ENCODE measurements around the gene MCU.
"Not testable (repeated sequence)": the region's sequence is repeated elsewhere in the genome, so short reads cannot be mapped to it uniquely, and the experiment has no call there.

The MCU gene, protein sequence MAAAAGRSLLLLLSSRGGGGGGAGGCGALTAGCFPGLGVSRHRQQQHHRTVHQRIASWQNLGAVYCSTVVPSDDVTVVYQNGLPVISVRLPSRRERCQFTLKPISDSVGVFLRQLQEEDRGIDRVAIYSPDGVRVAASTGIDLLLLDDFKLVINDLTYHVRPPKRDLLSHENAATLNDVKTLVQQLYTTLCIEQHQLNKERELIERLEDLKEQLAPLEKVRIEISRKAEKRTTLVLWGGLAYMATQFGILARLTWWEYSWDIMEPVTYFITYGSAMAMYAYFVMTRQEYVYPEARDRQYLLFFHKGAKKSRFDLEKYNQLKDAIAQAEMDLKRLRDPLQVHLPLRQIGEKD

DNA sequence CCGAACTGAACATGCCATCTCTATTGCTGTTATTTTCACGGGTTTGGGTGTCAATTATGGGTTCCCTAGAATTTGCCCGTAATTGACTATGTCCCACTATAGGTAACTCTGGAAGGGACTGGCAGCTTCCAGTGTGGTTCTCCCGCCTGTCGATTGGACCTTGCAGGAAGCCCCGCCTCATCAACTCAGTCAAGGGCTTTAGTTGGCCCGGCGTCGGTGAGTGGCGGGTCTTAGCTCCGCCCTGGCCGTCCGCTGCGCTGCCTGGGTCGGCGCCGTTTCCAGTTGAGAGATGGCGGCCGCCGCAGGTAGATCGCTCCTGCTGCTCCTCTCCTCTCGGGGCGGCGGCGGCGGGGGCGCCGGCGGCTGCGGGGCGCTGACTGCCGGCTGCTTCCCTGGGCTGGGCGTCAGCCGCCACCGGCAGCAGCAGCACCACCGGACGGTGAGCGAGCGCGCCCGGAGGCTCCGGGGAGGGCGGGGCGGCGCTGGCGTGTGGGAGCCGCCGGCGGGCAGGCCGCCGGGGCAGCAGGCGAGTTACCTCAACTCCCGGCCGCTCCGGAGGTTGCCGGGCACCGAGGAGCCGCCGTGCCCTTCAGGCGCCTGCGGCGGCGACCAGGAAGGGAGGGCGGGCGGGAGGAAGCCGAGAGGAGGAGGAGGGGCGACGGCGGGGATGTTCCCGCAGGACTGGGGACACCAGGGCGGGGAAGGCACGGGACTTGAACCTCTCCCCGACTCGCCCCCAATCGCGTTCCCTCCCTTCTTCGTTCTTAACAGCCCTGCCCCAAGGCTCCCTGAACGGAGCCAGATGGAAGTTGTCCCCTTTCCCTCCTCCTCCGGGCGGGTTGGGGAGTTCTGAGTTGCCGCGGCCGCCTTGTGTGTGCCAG, at the start of gene MCU:
MCU (plus strand) TSS at position 281 of the 881 bp plus-strand sequence; CDS start at position 290, 9 bp downstream.
- peak; percentile 97 for DNase-seq (ENCODE audit: low read depth, low spot score)

DNA sequence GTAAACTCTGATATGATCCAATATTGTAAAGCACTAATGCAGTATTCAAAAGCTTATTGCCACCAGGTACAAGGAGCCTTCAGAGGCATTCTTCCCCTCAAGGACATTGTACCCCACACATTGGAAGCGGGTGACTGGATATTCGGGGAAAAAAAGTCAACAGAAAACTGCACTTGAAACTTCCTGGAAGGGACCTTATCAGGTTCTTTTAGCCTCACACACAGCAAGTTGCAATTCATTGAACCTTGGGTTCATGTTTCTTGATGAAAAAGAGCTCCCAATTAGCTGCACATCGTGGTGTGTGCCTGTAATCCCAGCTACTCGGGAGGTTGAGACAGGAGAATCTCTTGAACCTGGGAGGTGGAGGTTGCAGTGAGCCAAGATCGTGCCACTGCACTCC, 49.6 kb upstream of the MCU start:
- no peak for DNase-seq (ENCODE audit: low read depth, low spot score)

DNA sequence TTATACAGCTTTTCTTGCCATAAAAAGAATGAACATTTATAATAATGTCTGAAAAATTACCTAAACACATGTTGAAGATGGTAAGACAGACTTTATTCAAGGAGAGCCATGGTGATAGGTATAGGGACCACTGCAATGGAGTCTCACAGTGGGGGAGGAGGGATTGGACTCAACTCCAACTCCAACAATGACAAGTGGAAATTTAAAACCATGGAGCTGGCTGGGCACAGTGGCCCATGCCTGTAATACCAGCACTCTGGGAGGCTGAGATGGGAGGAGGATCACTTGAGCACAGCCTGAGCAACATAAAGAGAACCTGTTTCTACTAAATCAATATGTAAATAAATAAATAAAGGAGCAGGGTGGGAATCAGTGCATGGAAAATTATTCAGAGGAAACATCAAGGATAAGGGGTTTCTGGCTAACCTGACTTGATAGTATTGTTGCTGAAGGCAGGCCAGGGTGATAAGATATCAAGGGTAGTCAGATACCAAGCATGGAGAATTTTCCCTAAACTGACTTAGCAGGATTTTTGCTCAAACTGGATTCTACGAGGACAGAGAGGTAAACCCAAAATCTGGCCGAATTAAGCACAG, 46.6 kb upstream of the MCU start:
- DNase-seq (ENCODE audit: low read depth, low spot score) = no peak

DNA sequence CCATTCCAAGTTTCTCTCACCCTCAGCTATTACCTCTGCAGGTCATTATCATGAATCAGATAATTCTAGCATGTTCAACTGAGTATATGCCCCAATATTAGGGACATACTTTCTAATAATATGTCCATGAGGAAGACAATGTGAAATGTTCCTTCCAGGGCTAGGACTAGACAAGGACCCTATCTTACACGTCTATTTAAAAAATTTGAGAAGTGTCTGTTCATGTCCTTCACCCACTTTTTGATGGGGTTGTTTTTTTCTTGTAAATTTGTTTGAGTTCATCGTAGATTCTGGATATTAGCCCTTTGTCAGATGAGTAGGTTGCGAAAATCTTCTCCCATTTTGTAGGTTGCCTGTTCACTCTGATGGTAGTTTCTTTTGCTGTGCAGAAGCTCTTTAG, 45.0 kb upstream of the MCU start:
- DNase-seq (ENCODE audit: low read depth, low spot score) = not testable (repeated sequence)

DNA sequence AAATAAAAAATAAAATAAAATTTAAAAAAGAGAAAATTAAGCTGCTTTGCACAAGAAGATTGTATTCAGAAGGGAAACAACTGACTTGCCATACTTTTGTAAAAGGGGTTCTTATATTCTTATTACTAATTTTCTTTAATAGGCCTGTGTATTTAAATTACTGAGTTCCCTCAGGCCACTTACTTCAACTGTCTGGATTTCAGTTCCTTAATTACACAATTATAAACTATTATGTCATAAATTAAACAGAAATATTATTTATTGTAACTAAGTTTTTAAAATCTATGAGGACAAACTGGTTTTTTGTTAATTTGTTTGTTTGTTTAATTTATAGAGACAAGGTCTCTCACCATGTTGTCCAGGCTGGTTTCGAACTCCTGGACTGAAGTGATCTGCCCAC, 43.6 kb upstream of the MCU start:
- no peak for DNase-seq (ENCODE audit: low read depth, low spot score)

DNA sequence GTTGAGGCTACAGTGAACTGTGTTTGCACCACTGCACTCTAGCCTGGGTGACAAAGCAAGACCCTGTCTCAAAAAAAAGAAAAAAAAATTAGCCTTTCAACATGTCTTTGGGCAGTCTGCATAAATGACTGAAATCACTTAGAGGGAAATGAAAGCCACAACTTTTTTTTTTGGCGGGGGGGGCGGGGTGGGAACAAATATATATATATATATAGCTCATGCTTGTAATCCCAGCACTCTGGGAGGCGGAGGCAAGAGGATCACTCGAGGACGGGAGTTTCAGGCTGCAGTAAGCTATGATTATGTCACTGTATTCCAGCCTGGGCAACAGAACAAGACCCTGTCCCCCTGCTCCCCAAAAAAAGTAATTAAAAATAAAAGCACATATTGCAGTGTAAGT, 42.7 kb upstream of the MCU start:
- no peak for DNase-seq (ENCODE audit: low read depth, low spot score)

DNA sequence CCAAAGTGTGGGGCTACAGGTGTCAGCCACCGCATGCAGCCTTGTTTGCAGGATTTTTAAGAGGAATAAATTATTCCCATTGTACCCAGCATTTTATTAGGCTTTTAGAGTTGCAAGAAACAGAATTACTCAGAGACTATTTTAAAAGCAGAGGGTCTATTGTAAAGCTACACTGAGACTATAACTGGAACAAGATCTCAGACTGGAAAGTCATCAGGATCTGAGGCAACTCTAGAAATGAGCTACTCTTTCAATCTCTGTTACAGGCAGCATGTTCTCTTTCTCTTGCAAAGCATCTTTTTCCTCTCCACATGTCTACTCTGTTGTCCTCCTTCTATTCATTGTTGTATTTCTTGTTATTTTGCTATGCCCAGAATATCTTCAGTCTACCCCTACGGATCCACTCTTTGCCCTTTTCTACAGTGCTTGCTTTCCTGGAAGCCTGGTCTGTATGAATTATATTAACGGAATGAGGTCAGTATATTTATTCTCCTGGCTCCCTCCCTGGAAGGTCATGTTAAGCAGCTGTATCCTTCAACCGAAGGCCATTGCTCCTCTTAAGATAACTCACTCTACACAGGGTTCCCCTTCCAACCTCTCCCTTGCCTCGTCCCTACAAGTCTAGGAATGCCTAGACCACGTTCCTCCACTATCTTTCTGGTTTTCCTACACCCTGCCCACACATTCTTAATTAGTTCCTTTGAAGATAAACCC, 38.4 kb upstream of the MCU start:
- no peak for DNase-seq (ENCODE audit: low read depth, low spot score)

DNA sequence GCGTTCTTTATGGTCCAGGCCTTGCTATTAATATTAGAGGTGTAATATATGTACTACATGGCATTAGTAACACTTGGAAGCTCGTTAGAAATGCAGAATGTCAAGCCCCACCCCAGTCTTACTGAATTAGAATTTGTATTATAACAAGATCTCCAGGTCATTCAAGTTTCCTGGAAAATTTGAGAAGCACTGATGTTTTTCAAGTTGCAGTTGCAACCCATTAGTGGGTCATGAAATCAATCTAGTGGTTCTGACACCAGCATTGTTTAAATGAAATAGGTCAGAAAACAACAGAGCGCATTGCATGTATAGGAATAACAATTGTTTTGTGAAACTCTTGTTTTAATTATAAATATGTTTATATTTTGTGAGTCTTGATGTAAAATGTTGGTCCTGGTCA, 37.2 kb upstream of the MCU start:
- no peak for DNase-seq (ENCODE audit: low read depth, low spot score)

DNA sequence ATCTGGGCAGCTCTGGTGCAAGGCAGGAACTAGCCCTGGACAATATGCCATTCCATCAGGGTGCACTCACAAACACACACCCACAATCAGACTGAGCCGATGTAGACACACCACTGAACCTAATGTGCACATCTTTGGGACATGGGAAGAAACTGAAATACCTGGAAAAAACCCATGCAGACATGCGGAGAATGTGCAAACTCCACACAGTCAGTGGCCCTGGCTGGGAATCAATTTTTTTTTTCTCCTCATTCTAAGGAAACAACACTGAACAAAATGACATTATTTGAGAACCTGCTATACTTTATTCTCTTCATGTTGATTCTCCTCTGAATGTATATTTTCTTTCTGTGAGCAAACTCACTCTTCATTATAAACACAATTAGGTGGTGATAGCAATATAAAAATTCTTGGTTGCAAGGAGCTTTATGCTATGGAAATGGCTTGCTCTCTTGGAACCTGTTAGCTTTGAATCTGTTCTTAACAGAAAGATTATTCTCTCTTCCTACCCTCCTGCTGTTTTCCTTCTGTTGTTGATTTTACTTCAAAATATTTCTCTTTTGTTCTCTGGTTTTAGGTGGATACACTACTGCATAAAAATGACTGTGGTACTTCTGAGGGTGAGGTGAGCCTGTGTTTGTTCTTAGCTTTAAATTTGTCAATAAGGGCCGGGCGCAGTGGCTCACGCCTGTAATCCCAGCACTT, 33.1 kb upstream of the MCU start:
- DNase-seq (ENCODE audit: low read depth, low spot score) = no peak

DNA sequence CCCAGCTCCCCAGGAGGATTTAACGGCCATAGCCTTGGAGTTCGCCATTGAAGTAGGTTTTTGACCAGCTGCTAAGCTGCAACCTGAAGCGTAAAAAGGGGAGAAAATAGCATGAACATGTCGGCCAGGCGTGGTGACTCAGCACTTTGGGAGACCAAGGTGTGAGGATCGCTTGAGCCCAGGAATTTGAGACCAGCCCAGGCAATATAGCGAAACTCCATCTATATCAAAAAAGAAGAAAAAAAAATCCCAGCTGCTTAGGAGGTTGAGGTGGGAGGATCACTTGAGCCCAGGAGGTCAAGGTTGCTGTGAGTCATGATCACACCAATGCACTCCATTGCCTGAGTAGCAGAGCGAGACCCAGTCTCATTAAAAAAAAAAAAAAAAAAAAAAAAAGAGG, 32.2 kb upstream of the MCU start:
- no peak for DNase-seq (ENCODE audit: low read depth, low spot score)

DNA sequence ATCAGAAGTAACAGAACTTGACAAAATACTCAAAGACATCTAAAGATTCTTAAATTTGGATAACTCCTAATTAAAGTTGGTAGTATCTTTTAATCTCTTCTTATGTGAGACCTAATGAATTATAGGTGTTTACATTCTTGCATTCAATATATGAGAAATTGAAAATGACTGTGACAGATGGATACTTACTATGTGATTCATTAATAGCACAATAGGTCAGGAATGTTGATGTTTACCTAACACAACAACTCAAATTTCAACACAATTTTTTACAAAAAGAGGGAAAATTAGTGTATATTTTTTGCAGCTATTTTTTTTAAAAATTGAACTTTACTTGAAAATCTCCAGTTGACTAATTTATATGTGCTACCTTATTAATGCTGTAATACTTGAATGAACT, 31.7 kb upstream of the MCU start:
- no peak for DNase-seq (ENCODE audit: low read depth, low spot score)

DNA sequence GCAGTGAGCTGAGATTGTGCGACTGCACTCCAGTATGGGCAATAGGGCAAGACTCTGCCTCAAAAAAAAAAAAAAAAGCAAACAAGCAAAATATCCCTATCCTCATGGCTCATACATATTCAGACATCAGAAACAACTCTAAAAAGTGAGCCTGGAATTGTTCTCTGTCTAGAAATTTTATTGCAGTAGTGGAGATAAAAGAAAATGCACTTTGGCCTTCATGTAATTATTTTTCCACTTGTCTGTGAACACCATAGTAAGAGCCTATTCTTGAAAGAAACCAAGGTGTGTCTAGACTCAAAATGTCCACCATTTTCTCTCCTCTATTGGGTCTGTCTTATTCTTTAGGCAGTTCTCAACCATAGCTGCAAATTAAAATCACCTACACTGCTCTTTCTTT, 30.5 kb upstream of the MCU start:
- DNase-seq (ENCODE audit: low read depth, low spot score) = no peak

DNA sequence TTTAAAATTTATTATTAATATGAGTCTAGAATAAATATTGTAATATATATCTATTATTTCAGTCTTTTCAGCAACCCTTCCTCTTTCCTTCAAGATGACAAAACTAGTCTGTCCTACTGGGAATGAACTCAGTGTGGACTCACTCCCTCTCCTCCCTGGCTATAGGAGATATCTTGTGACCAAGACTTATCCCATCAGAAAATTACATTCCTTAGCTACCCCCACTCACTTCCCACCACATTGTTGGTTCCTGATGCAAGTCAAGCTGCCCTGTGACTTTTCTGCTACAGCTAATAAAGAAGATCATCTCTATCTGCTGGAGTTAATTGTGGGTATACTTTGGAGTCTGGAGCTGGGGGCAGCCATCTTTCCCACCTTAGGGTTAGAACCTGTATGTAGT, 28.0 kb upstream of the MCU start:
- no peak for DNase-seq (ENCODE audit: low read depth, low spot score)

DNA sequence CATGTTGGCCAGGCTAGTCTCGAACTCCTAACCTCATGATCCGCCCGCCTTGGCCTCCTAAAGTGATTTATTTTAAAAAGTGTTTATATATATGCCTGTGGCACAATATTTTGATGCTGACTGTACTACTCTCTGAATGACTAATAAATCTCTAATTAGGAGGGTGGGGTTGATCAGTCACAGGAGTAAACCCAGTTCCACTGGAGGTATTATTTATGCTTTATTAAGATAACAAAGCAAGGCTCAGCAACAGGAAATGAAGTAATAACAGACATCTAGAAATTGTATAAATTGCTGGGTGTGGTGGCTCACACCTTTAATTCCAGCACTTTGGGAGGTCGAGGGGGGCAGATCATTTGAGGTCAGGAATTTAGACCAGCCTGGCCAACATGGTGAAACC, 26.0 kb upstream of the MCU start:
- DNase-seq (ENCODE audit: low read depth, low spot score) = no peak

DNA sequence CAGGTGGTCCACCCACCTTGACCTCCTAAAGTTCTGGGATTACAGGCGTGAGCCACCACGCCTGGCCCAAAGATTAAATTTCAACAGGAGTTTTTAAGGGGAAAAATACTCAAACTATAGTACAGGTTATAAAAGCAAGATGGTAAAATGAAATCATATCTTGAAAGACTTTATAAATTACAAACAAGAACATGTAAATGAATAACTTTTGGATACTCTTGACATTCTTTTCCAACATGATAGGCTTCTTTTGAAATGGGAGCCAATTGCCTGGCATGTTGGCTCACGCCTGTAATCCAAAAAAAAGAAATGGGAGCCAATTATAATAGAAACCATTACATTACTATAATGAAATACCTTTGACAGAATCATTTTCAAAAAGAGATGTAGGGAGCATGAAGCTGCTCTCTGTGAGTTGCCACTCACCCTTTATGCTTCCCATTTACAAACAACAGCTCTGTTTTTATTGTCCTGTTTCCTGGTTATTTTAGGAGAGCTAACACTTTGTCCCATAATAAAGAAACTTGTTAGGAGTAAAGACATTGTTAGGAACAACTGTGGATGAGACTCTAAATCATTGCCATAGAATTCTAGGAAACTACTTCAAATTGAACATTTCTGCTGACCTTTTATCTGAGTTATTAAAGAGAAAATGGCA, 24.6 kb upstream of the MCU start:
- DNase-seq (ENCODE audit: low read depth, low spot score) = no peak

DNA sequence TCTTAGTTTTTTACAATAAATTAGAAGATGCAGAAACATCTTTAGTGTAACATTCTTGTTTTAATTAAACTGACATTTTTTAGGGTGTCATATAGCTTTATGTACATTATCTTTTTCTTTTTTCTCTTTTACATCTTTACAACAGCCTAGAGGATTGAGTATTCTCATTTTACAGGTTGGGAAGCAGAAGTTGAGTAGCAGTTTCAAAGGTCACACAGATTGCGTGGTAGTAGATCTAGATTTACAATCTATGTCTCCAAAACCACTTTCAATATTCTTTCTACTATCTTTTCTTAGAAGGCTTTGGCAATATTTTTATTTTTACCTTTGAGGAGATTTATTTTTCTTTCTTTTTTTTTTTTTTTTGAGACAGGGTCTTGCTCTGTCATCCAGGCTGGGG, 18.7 kb upstream of the MCU start:
- DNase-seq (ENCODE audit: low read depth, low spot score) = no peak

DNA sequence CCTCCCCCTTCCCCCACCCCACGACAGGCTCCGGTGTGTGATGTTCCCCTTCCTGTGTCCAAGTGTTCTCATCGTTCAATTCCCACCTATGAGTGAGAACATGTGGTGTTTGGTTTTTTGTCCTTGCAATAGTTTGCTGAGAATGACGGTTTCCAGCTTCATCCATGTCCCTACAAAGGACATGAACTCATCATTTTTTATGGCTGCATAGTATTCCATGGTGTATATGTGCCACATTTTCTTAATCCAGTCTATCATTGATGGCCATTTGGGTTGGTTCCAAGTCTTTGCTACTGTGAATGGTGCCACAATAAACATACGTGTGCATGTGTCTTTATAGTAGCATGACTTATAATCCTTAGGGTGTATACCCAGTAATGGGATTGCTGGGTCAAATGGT, 17.8 kb upstream of the MCU start:
- DNase-seq (ENCODE audit: low read depth, low spot score) = not testable (repeated sequence)

DNA sequence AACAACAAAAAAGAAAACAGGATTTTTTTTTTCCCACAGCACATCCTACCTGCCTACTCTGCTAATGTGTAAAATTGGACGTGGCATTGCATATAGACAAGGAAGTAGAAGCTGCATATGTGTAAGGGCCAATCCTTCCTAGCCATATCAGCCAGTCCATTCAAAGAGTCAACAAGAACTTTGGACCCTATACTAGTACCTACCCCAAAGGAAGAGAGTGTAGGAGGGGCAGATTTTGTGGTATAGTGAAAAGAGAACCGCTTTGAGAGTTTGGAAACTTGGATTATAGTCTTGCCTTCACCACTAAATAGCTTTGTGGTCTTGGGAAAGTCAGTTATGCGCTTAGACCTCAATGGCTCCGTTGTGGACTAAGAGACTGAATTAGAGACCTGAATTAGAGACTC, 12.1 kb upstream of the MCU start:
- no peak for DNase-seq (ENCODE audit: low read depth, low spot score)

DNA sequence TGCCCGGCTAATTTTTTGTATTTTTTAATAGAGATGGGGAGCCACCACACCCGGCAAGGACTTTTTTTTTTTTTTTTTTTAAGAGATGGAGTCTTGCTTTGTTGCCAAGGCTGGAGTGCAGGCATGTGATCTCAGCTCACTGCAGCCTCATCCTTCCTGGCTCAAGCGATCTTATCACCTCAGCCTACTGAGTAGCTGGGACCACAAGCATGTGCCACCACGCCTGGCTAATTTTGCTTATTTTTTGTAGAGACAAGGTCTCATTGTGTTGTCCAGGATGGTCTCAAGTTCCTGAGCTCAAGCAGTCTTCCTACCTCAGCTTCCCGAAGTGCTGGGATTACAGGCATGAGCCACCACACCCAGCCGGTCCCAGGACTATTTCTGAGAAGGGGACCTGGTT, 9.3 kb upstream of the MCU start:
- no peak for DNase-seq (ENCODE audit: low read depth, low spot score)

DNA sequence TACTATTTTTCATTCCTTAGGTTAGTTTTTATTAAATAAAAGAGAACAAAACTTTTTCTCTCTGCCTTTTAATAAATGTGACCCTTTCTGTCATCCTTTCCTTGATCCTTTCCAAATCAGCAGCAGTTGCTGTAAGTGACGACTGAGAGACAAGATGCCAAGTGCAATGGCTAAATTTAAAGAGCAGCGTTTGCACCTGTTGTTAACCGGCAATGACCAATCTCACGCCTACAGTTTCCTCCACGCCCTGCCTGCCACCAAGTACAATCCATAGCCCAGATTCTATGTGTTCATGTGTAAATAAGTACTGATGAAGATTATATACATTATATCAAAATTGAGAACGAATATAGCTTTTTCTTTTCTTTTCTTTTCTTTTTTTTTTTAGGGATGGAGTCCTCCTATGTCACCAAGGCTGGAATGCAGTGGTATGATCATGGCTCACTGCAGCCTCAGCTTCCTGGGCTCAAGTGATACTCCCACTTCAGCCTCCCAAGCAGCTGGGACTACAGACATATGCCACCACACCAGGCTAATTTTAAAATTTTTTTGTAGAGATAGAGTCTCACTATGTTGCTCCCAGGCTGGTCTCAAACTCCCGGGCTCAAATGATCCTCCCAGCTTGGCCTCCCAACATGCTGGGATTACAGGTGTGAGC, 6.5 kb upstream of the MCU start:
- no peak for DNase-seq (ENCODE audit: low read depth, low spot score)
